ENCODE results near the gene SCUBE3. TPM values are rescaled to one million over a fixed set of nuclear protein-coding genes. Genes with fewer than 3 reads are reported as not detected.

The SCUBE3 gene
- total and polyA plus RNA-seq, 2 experiments from 2014 or later, result 8.7 to 10.2 TPM

DNA sequence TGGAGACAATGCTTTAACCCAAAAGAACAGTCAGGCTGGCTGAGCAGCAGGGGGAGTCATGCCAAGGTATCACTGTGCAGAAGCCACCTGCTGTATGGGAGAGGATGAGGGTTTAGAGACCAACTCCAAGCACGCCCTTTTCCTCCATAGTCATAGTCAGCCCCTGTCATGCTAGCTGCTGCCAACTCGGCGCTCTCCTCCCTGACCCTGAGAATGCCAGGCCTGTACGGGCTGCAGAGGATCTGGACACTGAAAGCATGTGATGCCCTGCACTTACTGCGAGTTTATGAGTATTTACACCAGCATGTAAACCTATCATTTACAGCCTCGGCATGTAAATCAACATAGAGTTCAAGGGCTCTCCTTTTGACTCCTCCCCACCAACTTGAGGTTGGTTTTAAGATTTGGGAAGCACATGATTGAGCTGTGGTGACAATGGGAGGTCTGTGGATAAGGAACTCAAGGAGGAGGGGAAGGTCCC, 11.7 kb upstream of the SCUBE3 start:
- H2AFZ ChIP-seq, result no peak overlapping the region
- WGBS (ENCODE audit: low lambda C conversion rate, missing lambda C conversion rate), result 66% methylated on average over 6 of the region's 6 CpGs

DNA sequence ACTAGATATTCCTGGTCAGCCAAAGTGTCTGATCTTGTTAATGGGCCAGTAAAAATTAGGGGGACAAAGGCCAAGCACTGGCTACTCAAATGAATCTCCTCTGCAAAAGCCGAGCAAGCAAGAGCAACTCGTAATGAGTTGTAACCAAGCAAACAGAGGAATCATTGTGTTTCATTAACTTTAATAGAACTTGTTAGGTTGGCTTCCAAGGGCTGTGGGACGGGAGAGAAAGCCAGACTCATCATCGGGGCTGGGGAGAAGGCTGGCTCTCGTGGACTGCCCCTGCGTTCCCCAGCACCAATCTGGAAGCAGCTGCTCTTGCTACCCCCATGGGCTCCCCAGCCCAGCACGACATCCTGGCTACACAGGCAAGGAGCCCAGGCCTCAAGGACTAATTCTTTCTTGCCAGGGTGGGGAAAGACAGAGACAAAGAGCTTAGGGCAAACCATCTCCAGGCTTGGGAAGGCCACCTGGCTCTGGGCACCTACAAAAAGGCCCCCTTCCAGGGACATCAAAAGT, 10.5 kb upstream of the SCUBE3 start:
- Histone ChIP-seq H2AFZ (no peak overlapping the region), H3K9me3 (ENCODE audit: low read depth) (no peaks in the 10 kb centered on the region), H3K9me2 (replicated peaks; ENCODE audit: insufficient read depth) (no peaks in the 10 kb centered on the region), H3K4me3 (no peak overlapping the region), H3K36me3 (replicated peaks; ENCODE audit: insufficient read depth, low read depth) (no peaks in the 10 kb centered on the region), H3K27ac (no peak overlapping the region), H4K20me1 (ENCODE audit: insufficient read depth, poor library complexity, severe bottlenecking) (no peaks in the 10 kb centered on the region), H3K4me1 (ENCODE audit: insufficient read depth) (no peaks in the 10 kb centered on the region), H3K79me2 (no peaks in the 10 kb centered on the region), H3K4me2 (no peak overlapping the region), H3K27me3 (peaks cover 22% of the 10 kb centered on the region)
- 81% methylated on average over 7 of the region's 7 CpGs for WGBS (ENCODE audit: low lambda C conversion rate, missing lambda C conversion rate)
- no peak for TF ChIP-seq EZH2phosphoT487 (IDR thresholded peaks at IDR 0.05; ENCODE audit: low read depth, severe bottlenecking, unreplicated experiment)
- TF ChIP-seq EZH2 (IDR thresholded peaks at IDR 0.05; ENCODE audit: borderline replicate concordance), result no peak
- TF ChIP-seq, protein P1, sequence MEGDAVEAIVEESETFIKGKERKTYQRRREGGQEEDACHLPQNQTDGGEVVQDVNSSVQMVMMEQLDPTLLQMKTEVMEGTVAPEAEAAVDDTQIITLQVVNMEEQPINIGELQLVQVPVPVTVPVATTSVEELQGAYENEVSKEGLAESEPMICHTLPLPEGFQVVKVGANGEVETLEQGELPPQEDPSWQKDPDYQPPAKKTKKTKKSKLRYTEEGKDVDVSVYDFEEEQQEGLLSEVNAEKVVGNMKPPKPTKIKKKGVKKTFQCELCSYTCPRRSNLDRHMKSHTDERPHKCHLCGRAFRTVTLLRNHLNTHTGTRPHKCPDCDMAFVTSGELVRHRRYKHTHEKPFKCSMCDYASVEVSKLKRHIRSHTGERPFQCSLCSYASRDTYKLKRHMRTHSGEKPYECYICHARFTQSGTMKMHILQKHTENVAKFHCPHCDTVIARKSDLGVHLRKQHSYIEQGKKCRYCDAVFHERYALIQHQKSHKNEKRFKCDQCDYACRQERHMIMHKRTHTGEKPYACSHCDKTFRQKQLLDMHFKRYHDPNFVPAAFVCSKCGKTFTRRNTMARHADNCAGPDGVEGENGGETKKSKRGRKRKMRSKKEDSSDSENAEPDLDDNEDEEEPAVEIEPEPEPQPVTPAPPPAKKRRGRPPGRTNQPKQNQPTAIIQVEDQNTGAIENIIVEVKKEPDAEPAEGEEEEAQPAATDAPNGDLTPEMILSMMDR (IDR thresholded peaks at IDR 0.05; ENCODE audit: poor library complexity), result no peak
- no peak for DNase-seq (ENCODE audit: low spot score)

More for the DNA sequence above, 11.7 kb upstream of the SCUBE3 start:
- H3K36me3 ChIP-seq (replicated peaks; ENCODE audit: insufficient read depth, low read depth), result no peaks in the 10 kb centered on the region
- H3K4me1 ChIP-seq (ENCODE audit: insufficient read depth), result no peaks in the 10 kb centered on the region
- H3K4me3 ChIP-seq, result no peak overlapping the region
- no peak for DNase-seq (ENCODE audit: low spot score)
- no peaks in the 10 kb centered on the region for H4K20me1 ChIP-seq (ENCODE audit: insufficient read depth, poor library complexity, severe bottlenecking)
- H3K9me3 ChIP-seq (ENCODE audit: low read depth), result no peaks in the 10 kb centered on the region
- H3K27ac ChIP-seq, result no peak overlapping the region
- TF ChIP-seq, protein P1 (IDR thresholded peaks at IDR 0.05; ENCODE audit: poor library complexity), result peak; percentile 9
- no peak for TF ChIP-seq EZH2 (IDR thresholded peaks at IDR 0.05; ENCODE audit: borderline replicate concordance)
- H3K9me2 ChIP-seq (replicated peaks; ENCODE audit: insufficient read depth), result no peaks in the 10 kb centered on the region
- H3K79me2 ChIP-seq, result no peaks in the 10 kb centered on the region
- peaks cover 13% of the 10 kb centered on the region for H3K27me3 ChIP-seq
- no peak overlapping the region for H3K4me2 ChIP-seq

DNA sequence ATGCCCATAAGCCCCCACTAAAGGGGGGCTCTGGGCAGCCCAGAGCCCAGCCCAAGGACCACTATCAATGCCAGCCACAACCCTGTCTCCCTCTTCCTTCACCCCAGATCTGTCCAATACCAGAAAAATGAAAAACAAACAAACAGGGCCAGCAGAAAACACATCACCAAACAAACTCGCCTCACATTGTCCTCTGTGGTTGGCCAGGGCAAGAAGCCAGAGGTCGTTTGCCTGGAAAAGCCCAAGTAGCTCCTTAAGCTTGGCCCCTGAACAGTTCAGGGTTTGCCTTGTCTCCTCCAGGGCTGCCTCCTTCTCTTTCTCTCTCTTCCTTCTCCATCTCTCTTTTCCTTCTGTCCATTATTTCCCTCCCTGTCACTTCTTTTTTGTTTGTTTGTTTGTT, 10.1 kb upstream of the SCUBE3 start:
- no peak overlapping the region for H3K4me3 ChIP-seq
- no peaks in the 10 kb centered on the region for H3K9me2 ChIP-seq (replicated peaks; ENCODE audit: insufficient read depth)
- peaks cover 25% of the 10 kb centered on the region for H3K27me3 ChIP-seq
- DNase-seq (ENCODE audit: low spot score), result no peak
- WGBS (ENCODE audit: low lambda C conversion rate, missing lambda C conversion rate), result 75% methylated on average over 2 of the region's 2 CpGs
- no peak overlapping the region for H2AFZ ChIP-seq
- no peak overlapping the region for H3K27ac ChIP-seq
- H3K36me3 ChIP-seq (replicated peaks; ENCODE audit: insufficient read depth, low read depth), result no peaks in the 10 kb centered on the region
- no peaks in the 10 kb centered on the region for H4K20me1 ChIP-seq (ENCODE audit: insufficient read depth, poor library complexity, severe bottlenecking)
- no peaks in the 10 kb centered on the region for H3K79me2 ChIP-seq
- H3K4me1 ChIP-seq (ENCODE audit: insufficient read depth), result no peaks in the 10 kb centered on the region
- no peak for TF ChIP-seq EZH2phosphoT487 (IDR thresholded peaks at IDR 0.05; ENCODE audit: low read depth, severe bottlenecking, unreplicated experiment)
- TF ChIP-seq, protein P1 (IDR thresholded peaks at IDR 0.05; ENCODE audit: poor library complexity), result no peak
- no peak for TF ChIP-seq EZH2 (IDR thresholded peaks at IDR 0.05; ENCODE audit: borderline replicate concordance)
- H3K9me3 ChIP-seq (ENCODE audit: low read depth), result no peaks in the 10 kb centered on the region
- H3K4me2 ChIP-seq, result no peak overlapping the region

Data from hepatocyte (in vitro differentiated cells).